Measurements from ENCODE around the gene NKD1. TPM values are rescaled to one million over a fixed set of nuclear protein-coding genes. Genes with fewer than 3 reads are reported as not detected.

The NKD1 gene
- total RNA-seq, 1 donor from 2014 or later = 0.16 TPM

DNA sequence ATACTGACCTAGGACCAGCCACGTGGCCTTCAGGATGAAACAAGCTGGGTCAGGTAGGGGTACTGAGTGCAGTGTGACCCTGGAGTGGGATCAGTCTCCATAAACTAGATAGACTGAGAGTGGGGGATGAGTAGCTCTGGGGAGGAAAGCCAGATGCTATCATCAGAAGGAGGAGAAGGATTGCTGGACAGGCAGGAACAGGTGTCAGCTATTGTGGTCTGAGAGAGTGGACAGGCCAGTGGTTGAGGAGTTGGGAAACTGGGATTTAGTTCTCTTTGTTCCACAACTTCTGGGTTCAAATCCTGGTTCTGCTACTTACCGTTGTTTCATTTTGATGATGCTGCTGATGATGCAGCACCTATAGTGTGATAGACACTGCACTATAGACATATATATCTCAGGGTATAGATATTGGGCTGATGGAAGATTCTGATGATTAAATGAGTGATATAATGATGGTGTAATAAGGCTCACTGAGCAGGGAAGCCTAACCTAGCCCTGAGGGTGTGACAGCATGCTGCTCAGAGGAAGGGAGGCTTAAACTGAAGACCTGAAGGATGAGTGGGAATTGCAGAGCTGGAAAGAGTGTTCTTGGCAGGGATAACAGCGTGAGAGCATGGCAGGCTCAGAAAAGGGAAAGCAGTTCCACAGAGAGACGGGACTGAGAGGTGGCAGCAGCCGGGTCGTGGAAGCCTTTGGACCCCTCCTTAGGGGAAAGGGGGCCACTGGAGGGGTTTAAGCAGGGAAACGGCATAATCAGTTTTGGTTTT, 66.9 kb downstream of the NKD1 start:
- DNase-seq (no peak), ATAC-seq (ENCODE audit: poor library complexity) (no peak)
- intact Hi-C loops (cut with DNase I) = no loop called here

DNA sequence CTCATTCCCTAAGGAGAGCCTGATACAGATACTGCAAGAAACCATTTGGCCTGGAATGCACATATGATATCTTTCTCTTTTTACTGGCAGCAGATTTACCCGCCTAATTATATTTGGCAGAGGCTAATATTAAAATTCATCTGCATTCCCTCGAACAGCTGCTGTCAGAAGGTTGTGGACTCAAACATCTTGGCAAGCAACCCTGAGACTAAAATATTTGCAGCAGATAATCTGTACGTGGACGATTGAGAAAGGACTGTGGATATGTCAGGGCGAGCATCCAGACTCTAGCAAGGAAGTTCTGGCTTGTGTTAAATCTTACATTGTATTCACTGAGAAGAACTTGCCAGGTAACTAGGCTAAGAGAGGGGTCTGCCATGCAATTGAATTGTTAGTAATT, 67.7 kb downstream of the NKD1 start:
- ATAC-seq (ENCODE audit: poor library complexity) (peak; percentile 73), DNase-seq (no peak)
- intact Hi-C loops (cut with DNase I) = no loop called here

DNA sequence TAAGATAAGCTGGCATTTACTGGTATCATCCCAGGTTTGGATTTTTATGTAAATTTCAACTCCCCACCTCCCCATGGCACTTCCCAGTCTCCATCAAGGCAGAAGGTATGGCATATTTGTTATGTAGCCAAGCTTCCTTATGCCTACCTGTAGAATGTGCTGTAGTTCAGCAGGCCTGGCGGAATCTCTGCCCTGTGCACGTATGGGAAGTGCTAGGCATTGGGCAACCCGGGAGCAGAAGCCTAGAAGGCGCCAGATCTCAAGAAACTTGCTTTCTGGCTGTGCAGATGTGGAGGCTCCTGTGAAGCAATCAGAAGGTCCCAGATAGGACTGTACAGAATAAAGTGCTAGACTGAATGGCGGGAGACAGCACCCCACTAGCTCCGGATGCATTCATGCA, 68.2 kb downstream of the NKD1 start:
- no peak for DNase-seq
- ATAC-seq (ENCODE audit: poor library complexity) = peak; percentile 15
- intact Hi-C loops (cut with DNase I) = no loop called here

DNA sequence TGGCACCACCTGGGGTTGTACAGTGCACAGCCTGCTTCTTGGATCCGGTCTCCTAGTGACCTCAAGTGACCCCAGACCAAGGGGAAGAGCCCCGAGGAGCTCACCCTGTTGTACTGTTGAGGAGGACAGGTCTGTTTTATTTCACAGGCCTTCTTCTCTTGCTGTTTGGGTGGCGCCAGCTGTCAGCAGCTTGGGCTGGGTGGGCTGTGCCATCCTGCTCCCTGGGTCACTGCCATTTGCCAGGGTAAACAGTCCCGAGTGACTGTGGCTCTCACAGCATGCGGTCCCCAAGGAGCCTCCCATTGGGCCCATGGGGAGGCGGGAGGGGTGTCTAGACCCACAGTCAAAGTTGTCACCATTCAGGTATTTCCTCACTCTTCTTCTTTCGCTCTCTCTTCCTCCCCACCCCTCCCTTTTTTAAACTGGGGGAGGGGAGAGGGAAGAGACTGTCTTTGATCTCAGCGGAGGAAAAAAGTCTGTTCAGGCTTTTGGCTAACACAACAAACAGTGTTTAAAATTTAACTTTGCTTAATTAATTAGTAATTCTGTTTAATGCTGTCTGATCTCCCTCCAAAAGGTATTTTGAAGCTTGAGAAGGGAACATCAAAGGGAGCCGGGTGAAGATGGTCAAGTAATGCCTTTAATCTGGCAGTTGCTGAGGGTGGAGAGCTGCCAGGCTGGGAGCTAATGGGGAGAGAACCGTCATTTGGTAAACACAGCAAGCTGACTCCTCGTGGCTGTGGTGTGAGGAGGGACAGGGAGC, 68.9 kb downstream of the NKD1 start:
- DNase-seq (no peak), ATAC-seq (ENCODE audit: poor library complexity) (peak; percentile 58)
- intact Hi-C loops (cut with DNase I) = no loop called here

DNA sequence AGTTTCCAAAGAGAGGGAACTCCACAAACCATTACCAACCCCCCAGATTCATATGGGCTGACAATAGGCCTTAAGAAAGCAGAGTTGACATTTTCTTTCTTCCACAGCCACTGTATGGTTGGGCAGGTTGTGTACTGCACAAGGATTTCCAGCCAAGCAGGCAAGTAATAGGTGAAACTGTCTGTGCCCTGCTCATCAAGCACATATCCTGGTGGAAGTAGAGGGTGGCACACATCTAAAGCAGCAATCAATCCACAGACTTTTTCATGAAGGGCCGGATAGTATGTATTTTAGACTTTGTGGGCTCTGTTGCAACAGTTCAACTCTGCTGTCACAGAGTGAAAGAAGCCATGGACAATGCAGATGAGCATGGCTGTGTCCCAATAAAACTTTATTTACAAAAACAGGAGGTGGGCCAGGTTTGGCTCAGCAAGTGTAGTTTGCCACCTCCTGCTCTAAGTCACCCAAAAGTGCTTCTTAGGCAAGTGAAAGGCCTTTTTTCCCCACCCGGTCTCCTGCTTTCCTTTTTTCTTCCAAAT, 69.5 kb downstream of the NKD1 start:
- ATAC-seq (ENCODE audit: poor library complexity) (no peak), DNase-seq (no peak)
- intact Hi-C loops (cut with DNase I) = no loop called here

DNA sequence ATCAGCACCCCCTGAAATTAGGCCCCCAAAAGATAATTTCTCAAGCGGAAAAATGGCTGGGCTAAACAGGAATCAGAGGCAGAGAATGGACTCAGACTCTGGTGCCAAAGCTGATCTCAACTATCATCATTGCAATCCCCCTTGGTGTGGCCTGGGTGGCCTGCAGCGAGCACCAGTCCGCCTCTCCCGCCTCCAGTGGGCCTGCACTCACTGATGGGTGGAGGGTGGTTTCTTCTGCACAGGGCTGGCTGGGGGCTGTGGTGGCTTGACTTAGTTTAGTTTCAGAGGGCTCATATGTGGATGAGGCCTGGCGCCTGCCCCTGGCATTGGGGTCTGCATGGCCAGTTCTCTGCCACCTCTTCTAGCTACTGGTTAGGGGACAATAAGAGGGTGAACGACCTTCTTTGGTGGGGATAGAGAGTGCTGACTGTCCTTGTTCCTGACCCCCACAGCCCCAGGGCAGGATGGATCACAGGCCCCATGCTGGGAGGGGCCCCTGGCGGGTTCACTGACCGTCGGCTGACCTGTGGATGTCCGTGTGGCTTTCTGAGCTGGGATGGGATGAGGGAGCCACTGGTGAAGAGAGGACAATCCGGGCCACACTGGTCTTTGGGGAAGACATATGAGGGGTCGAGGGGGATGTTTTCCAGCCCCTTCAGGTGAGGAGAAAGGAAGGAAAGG, 70.2 kb downstream of the NKD1 start:
- intact Hi-C loops (cut with DNase I) = no loop called here
- ATAC-seq (ENCODE audit: poor library complexity) (no peak), DNase-seq (no peak)

DNA sequence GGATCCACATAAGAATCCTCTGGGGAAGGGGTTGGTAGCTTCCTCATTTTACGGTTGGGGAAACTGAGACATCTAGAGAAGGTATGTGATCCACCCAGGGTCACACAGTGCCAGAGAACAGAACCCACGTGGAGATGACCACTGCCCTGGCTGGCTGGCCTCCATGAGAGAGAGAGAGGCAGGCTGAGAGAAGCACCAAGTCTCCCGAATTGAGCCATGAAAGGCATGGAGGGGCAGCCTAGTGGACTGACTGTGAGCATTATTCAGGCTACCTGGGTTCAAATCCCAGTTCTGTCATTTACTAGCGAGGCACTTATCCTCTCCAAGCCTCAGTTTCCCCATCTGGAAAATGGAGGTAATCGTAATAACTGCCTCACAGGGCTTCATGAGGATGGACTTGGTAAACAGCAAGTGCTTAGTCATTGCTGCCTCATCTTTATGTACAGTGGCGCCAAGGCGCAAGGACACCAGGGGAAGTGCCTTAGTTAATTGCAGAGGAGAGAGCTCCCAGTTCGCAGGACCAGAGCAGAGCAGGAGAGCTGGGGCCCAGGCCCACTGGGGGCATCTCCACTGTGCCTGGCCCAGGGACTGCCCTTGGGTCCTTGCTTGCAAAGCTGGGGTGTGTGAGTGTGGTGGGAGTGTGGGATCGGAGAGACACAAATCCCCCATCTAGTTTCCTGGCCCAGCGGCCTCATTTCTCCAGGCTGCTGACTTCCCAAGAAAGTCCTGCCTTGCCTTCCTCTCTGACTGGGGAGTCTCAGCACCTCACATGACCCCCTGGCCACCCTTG, 71.7 kb downstream of the NKD1 start:
- intact Hi-C loops (cut with DNase I) = no loop called here
- DNase-seq (no peak), ATAC-seq (ENCODE audit: poor library complexity) (no peak)

DNA sequence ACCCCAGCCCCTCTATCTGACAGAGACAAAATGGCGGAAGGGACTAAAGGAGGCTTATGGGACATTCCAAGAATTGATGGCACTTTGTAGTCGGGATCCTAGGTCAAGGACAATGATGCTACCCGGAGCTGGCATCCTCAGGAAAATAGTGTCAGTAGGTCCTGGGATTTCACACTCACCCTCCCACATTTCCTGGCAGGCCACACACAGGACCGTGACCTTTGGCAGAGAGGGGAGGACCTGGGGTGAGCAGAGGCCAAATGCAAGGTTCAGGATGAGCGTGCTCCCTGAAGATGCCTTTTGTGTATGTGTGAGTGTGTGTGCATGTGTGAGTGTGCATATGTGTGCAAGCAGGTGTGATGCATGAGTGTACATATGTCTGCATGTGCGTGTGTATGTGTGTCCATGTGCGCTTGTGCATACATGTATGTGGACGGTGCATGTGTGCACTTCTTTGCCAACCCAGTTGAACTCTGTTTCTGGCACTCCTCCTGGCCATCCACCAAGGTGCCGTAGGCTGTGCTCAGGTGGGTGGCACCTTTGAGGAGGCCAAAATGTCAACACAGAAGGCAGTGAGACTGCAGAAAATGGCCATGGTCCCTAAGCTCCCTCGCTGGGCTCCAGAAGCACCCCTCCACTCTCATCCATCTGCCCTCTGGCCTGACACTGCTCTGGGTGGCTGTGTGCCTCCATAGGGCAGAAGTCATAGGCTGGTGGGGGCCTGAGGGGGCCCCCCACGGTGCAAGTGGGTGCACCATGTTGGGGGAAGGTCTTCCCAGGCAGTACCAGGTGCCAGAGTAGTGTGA, 72.7 kb downstream of the NKD1 start:
- ATAC-seq (ENCODE audit: poor library complexity) = no peak
- intact Hi-C loops (cut with DNase I) = no loop called here
- DNase-seq = no peak

DNA sequence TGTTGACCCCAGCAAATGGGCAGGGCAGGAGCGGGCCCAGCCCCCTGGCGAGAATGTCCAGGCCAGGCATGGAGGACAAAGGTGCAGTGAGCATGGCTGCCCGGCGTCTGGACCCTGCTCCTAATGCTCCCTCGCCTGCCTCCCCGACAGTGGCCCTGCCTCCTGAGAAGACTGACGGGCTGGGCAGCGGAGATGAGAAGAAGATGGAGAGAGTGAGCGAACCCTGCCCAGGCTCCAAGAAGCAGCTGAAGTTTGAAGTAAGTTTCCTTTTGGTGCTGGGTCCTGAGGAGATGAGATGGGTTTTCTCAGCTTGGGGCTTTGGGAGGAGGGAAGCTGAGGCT, 73.2 kb downstream of the NKD1 start:
- ATAC-seq (ENCODE audit: poor library complexity) (no peak), DNase-seq (no peak)
- intact Hi-C loops (cut with DNase I) = no loop called here

DNA sequence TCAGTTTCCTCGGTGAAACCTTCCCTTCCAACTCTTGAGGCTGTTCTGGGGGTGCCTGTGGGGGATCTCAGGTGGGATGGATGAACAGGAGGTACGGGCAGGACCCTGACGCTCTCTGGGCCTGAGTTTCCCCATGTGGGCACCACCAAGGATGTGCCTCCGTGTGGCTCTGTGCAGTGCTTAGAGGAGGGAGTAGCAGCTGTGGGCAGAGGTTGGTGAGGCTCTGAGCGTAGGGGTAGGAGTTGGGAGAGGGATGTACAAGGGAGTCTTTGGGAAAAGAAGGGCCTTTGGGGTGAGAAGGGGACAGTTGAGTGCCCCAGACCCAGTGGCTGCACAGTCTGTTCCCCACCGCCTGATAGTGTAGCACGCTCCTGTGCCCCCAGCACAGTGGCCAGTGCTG, 73.8 kb downstream of the NKD1 start:
- DNase-seq (no peak), ATAC-seq (ENCODE audit: poor library complexity) (no peak)
- intact Hi-C loops (cut with DNase I) = no loop called here

DNA sequence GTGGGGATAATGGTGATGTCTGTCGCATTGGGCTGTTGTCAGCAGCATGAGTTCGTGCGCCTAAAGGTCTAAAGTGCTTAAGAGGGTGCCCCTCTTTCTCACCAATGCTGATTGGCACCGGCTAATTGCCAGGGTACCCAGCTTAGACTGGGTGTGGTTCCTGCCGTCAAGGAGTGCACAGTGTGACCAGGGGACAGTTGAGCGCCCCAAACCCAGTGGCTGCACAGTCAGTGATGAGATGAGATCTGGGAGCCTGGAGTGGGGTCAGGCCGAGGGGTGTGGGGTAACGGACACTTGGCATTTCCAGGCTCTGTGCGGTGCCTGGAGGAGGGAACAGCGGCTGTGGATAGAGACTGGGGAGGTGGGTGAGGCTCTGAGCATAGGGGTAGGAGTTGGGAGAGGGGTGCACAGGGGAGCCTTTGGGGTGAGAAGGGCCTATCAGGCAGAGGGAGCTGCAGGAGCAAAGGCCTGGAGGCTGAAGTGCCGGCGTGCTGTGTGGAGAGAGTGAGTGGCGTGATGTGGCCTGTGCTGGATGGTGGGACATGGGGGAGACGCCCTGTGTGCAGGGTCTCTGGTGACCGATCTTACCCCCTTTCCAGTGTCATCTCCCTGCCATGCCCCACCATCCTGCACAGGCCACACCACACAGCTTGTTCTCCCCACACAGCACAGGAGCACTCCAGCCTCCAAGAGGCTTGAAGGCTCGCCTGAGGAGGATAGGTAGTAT, 74.6 kb downstream of the NKD1 start:
- ATAC-seq (ENCODE audit: poor library complexity) (no peak), DNase-seq (no peak)
- intact Hi-C loops (cut with DNase I) = no loop called here

DNA sequence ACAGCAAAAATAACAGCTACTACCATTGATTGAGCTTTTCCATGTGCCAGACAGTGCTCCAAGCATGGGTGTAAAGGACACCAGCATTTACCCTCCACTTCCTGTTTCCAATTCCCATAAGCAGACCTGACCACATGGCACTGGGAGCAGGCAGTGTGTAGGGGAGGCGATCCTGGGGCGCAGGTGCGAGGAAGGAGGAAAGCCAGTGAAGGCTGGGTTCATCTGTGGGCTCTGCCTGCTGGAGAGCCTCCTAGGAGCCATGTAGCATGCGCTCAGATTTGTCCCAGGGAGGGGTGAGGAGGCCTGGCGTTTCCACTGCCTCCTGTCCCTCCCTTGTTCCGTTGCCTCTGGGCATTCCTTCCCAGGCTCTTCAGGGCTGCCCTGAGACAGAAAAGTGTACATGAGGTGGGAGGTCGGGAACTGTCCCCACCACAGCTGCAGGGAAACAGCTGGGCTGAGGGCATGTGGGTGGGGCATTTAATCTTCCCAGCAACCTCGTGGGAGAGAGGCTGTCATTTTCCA, 76.3 kb downstream of the NKD1 start:
- DNase-seq (no peak), ATAC-seq (ENCODE audit: poor library complexity) (no peak)
- intact Hi-C loops (cut with DNase I) = no loop called here

DNA sequence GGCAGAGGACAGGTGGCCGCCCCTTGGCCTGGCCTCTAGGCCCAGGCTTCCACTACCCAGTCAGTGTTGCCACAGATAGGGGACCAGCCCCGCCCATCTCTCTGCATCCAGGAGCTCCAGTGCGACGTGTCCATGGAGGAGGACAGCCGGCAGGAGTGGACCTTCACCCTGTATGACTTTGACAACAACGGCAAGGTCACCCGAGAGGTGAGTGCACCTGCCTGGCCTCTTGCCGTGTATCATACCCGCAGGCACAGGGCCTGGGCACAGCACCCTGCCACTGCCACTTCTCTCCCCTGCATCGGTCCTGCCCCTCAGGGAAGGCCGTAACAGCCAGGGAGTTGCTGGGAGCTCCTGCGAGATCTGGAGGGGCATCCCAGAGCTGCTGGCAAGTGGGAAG, 77.2 kb downstream of the NKD1 start:
- no peak for DNase-seq
- no peak for ATAC-seq (ENCODE audit: poor library complexity)
- intact Hi-C loops (cut with DNase I) = loop anchor here (5.0 kb wide), 1 partner anchor 33 kb away; no protein-coding TSS in a partner anchor

DNA sequence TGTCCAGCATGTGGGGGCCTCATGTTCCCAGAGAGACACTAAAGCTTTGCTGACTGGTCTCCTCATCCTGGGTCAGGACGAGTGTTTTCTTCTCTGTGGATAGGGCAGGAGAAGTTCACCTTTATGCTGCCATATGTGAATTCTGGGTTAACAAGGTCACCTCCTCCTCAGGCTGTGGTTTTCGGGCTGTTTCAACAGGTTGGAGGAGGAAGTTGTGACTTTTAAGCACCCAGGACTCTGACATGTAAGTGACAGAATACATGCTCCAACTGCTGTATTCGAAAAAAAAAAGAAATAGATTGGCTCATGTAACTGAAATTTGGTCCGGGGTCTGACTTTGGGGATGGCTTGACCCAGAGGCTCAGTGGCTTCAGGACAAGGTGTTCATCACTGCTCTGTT, 78.7 kb downstream of the NKD1 start:
- intact Hi-C loops (cut with DNase I) = loop anchor here (5.0 kb wide), 1 partner anchor 35 kb away; no protein-coding TSS in a partner anchor
- DNase-seq (no peak), ATAC-seq (ENCODE audit: poor library complexity) (no peak)

DNA sequence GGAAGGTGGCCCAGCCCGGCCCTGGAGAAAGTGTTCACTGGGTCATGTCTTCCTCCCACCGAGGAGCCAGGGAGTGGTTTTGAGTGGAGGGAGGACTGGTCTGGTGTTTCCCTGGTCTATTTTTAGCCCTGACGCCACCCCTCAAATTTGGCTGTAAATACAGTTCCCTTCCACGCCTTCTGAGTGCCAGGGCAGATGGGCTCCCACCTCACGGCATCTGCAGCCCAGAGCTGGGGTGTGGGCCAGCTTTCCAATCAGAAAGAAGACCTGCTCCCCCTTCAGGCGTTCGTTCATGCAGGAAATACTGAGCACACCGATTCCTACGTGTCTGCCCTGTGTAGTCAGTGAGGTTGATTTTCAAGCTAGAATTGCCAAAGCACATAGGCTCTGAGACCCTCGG, 79.2 kb downstream of the NKD1 start:
- intact Hi-C loops (cut with DNase I) = loop anchor here (5.0 kb wide), 1 partner anchor 35 kb away; no protein-coding TSS in a partner anchor
- DNase-seq (peak; percentile 70), ATAC-seq (ENCODE audit: poor library complexity) (peak; percentile 93)

DNA sequence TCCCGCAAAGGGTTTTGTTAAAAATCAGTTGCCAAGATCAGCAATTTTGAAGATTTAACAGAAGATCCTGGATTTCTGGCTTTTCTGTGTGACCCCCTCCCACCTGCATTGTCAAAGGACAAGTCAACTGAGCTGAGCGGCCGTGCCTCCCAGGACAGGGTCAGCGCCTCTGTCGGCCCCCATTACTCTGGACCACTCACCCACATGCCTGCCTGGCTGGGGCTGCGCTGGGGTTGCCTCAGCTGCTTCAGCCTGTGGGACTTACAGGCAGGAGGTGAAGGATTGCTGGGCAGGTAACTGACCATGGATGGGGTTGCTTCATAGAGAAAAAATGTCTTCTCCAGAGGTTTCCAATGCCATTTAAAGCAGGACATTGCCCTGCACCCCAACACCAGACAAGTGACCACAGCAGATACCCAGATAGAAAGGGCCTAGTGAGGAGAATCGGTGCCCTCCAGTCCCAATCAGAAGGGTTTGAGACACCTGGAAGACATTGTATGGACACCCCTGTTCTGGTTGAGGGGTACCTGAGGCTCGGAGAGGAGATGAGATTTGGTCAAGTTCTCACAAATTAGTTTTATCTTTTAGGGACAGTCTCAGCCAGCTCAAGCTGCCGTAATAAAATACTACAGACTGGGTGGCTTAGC, 80.1 kb downstream of the NKD1 start:
- DNase-seq (no peak), ATAC-seq (ENCODE audit: poor library complexity) (no peak)
- intact Hi-C loops (cut with DNase I) = loop anchor here (5.0 kb wide), 1 partner anchor 36 kb away; no protein-coding TSS in a partner anchor

All from Right ventricle myocardium superior (tissue), 1 donor.